HS-27A (cell line): Measurements from ENCODE around the gene NARS2.
A peak's percentile ranks its signal among the peaks of the same experiment; 100 is the strongest.
"Not testable (repeated sequence)": the region's sequence is repeated elsewhere in the genome, so short reads cannot be mapped to it uniquely, and the experiment has no call there.

Source experiments
- DNase-seq: peaks from one replicate; pipeline ENCODE4 v3.0.0-alpha.2; 2012; ENCODE audit warnings: low read depth, missing footprints

NARS2 gene

GRCh38 chr11:78542007-78542406, 32.7 kb downstream of the NARS2 start:
- DNase-seq: no peak

- no peak for DNase-seq
Observed at GRCh38 chr11:78541537-78541936, 33.1 kb downstream of the NARS2 start.

- DNase-seq: no peak
Observed at GRCh38 chr11:78540256-78540655, 34.4 kb downstream of the NARS2 start.

- DNase-seq: no peak
Observed at GRCh38 chr11:78539506-78539905, 35.2 kb downstream of the NARS2 start.

GRCh38 chr11:78536933-78537332, 37.7 kb downstream of the NARS2 start:
- DNase-seq: no peak

- DNase-seq: no peak
Observed at GRCh38 chr11:78535920-78536319, 38.7 kb downstream of the NARS2 start.

GRCh38 chr11:78535027-78535426, 39.6 kb downstream of the NARS2 start:
- no peak for DNase-seq

- no peak for DNase-seq
Observed at GRCh38 chr11:78533399-78533798, 41.3 kb downstream of the NARS2 start.

GRCh38 chr11:78532991-78533390, 41.7 kb downstream of the NARS2 start:
- no peak for DNase-seq

GRCh38 chr11:78526497-78527146, 48.0 kb downstream of the NARS2 start:
- no peak for DNase-seq

GRCh38 chr11:78525720-78526119, 48.9 kb downstream of the NARS2 start:
- peak; percentile 12 for DNase-seq

GRCh38 chr11:78520230-78520629, 54.4 kb downstream of the NARS2 start:
- no peak for DNase-seq

GRCh38 chr11:78516281-78516680, 58.4 kb downstream of the NARS2 start:
- DNase-seq: no peak

- no peak for DNase-seq
Observed at GRCh38 chr11:78514922-78515502, 59.7 kb downstream of the NARS2 start.

GRCh38 chr11:78513085-78513484, 61.6 kb downstream of the NARS2 start:
- DNase-seq: not testable (repeated sequence)

- DNase-seq: no peak
Observed at GRCh38 chr11:78510597-78510996, 64.1 kb downstream of the NARS2 start.

GRCh38 chr11:78510025-78510596, 64.6 kb downstream of the NARS2 start:
- no peak for DNase-seq

GRCh38 chr11:78504708-78505107, 70.0 kb downstream of the NARS2 start:
- DNase-seq: no peak

- no peak for DNase-seq
Observed at GRCh38 chr11:78504181-78504580, 70.5 kb downstream of the NARS2 start.

- DNase-seq: no peak
Observed at GRCh38 chr11:78499971-78500370, 74.7 kb downstream of the NARS2 start.

- no peak for DNase-seq
Observed at GRCh38 chr11:78497293-78497692, 77.4 kb downstream of the NARS2 start.

GRCh38 chr11:78493413-78493975, 81.2 kb downstream of the NARS2 start:
- DNase-seq: no peak

- no peak for DNase-seq
Observed at GRCh38 chr11:78492973-78493372, 81.7 kb downstream of the NARS2 start.
